Stimulated activated CD8-positive, alpha-beta memory T cell treated with anti-CD3 and anti-CD28 coated beads, Interleukin-4, amount 100 ng/mL, for 1 hour (primary cell): ENCODE results near the gene LIPC.

Experiments
- DNase-seq, 2 donors: peaks; one replicate each; pipeline ENCODE4 v3.0.0-alpha.2; 2020; ENCODE audit warnings: low read depth in 2 of 2, low spot score in 1 of 2

Gene LIPC

DNA sequence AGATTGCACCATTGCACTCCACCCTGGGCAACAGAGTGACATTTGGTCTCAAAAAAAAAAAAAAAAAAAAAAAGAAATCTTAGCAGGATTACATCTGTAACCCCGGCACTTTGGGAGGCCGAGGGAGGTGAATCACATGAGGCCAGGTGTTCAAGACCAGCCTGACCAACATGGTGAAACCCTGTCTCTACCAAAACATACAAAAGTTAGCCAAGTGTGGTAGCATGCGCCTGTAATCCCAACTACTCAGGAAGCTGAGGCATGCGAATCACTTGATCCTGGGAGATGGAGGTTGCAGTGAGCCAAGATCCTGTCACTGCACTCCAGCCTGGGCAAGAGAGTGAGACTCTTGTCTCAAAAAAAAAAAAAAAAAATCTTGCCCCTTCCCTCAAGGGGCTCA, 40.4 kb downstream of the LIPC start:
- DNase-seq: no peak

DNA sequence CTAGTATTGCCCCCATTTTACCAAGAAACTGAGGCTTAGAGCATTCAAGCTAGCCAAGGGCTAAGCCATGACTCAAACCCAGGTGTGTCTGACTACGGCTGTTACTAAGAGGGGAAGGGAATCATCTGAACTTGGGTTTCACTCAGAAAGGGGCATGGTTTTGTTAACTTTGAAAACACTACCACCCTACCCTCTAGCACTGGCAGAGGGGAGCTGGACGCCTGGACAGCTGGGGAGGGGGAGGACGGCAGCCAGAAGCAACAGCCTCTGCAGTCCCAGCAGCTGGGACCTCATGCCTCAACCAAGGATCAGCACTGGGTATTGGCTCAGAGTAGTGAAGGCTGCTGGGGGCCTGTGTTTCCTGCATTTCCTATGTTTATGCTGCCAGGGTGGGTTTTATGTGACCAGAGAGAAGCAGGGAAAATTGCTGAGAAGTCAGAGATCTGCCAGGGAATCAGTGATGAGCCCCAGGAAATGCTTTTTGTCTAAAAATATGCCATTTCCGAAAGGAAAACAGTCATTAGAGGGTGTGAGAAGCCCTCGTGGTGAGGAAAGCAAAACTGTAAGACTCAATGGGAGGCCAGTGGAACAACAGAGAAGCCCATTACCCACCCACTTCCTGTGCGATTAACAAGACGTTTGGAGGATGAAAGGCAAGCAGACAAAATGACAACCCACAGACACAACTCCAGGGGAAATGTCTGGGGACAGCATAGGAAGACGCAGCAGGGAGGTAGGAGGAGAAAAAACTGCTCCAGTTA, 41.2 kb downstream of the LIPC start:
- no peak for DNase-seq

DNA sequence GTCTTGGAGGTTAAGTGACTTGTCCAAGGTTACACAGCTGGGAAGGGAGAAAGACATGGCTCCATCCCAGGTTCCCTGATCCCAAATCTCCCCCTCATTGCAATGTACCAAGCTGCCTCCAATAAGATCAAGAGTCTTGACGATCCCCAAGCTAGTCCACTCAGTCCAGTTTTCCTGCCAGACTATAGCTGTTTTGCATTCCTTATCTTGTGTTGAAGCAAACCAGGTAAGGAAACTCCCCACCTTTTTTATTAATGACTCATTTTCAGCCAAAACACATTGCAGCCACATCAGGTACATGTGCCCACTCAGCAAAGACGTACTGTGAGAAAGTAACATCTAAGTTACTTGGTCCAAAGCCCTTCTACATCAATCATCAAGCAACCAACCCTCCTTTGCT, 41.9 kb downstream of the LIPC start:
- no peak for DNase-seq

DNA sequence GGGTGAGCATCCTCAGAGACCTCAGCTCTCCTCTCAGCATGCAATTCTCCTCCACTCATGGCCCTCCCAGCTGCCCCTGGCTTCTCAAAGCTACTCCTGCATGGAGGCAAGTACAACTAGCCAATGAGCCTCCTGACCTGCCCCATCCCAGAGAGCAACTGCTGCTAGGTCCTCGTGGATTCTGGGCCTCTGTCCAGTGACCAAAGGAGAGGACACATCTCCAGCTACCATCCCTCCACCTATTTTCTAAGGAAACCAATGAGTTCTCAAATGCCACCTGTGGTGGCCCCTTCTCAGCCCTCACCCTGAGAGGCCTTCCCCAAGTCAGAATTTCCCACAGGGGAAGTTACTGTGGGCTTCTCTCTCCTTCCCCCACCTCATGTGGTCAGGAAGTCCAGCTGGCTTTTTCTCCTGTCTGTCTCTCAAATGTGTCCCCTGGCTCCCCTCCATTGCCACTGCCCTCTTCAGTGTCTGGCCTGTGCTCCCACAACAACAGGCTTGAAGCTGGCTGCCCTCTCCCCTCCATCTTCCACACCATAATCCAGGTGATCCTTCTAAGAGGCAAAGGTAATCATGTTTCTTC, 43.0 kb downstream of the LIPC start:
- no peak for DNase-seq

DNA sequence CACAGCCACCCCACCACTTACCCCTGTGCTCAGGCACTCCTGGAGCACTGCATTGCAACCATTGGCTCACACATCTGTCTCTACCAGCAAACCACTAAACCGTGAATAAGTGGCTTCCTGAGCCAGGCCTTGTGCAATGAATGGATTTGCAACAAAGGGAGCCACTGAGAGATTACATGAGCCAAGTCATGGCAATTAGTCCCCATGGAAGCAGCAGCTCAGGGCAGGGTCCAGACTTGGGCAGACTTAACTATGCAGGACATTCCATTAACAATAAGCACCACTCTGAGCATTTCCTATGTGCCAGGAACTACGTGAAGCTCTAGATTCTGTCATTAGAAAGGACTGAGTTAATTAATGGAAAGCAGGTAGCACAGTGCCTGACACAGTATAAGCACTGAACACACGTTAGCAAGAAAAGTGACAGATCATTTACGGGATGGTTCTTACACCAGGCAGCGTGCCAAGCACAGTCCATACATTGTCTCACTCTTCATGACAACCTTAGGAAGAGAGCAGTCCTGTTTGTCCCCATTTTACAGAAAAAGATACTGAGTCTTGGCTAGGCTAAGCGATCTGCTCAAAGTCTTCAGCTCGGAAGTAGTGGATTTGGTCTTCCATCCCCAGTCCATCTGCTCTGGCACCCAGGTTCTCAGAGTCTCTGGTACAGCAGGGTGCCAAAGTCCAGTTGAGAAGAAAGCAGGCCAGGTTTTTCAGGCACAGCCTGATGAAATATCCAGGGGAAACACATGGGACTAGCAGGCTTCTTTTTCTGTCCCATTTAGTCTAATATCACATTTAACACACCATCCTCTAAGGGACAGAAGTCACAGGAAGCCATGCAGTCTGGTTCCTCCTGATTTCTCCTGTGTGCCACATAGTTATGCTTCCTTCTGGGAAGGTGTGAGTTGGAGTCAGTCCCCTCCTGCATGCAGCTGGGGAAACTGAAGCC, 44.1 kb downstream of the LIPC start:
- DNase-seq: no peak

DNA sequence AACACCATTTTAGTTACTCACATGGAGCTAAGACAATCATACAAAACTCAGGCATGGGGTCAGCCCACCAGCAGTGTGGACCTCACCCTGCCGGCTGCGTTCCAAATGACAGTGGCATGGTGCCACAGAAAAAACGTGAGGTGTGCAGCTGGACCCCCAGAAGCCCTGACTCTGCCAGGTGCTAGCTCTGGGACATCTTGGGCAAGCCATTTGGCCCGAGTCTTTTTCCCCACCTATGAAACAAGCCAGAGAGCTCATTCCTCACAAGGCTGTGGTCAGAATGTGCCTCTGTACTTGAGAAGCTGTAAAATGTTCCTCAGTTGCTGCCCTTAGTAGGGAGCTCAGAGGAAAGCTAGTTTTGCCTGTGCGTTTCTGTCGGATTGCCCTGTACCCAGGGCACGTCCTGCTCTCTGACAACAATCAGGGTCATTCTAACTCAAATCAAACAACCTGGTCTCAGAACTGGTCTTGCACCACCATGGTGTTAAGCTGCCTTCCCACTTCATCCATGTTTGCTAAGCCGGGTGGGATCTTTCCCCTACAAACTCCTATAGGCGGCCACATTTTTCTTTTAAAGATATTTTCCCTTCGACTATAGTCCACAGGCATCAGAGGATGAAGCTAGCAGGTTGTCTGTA, 44.9 kb downstream of the LIPC start:
- DNase-seq: no peak

DNA sequence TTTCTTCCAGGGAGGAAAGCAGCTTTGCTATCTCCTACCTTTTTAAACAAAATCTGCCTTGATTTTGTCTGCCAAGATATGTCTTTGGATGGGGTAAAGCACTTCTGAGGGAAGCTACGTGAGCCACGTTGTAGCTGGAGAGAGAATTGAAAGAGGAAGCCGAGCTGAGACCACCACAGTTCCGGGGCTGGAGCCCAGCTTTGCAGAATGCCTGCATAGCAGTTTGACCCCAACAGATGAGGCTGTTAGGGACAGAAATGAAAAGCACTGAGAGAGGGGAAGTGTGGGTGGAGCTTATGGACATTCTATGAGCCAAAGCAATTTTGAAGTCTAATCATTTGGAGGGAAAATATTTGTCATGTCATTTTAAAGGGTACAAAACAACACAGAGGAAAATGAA, 45.4 kb downstream of the LIPC start:
- no peak for DNase-seq

DNA sequence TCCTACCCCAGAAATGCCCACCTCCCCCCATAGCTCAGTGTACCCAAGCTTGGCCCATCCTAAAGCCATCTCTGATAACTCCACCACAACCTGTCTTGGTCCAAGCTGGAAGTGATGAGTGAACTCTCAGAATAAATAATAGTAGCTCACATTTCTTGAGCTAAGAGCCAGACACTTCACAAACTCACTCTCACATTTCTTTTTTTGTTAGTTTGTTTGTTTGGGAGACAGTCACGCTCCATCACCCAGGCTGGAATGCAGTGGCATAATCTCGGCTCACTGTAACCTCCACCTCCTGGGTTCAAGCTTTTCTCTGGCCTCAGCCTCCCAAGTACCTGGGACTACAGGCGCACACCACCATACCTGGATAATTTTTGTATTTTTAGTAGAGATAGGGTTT, 46.2 kb downstream of the LIPC start:
- no peak for DNase-seq

DNA sequence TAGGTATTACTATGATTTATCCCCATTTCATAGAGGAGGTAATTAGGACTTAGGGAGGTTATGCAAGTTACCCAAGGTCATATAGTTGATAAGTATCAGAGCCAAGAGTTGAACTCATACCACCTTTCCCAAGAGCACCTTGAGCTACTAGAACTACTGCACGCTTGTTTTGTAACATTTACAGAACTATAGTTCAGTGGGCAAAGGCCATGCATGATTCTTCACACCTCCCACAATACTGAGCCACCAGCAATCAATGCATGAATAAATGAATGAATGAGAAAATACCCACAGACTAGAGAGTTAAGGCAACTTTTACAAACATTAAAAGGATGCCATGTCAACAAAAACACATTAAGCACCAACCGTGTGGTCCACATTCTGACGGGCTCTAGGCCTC, 46.8 kb downstream of the LIPC start:
- no peak for DNase-seq

DNA sequence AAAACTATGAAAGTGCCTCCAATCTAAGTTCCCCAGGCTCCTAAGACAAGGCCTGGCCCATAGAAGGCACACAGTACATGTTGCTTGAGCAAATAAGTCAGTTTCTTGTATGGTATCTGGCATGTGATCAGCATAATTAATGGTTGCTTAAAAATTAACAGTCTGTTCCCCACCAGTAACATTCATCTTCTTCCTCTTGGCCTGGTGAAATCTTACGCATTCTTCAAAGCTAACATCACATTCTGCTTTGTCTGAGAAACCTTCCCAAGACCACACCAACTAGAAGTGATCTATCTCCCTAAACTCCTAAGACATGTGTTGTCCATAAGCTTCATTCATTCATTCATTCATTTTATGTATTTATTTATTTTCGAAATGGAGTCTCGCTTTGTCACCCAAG, 48.1 kb downstream of the LIPC start:
- no peak for DNase-seq

DNA sequence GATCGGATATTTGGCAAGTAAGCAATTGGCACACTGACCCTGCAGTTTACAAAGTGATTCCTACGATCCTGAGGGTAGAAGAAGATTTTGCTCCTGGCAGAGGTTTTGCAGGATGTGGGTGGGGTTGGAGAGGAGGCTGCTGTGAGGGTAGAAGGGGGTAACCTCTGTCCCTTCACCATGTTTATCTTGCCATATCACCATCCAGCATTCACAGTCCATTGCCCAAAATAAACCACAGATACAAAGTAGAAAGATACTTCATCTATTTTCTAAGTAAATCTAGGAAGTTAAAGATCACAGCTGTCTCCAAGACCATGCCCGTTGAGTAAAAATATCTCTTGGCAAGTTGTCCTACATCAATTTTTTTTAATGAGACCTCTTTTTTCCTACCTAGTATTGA, 51.6 kb downstream of the LIPC start:
- DNase-seq: no peak

DNA sequence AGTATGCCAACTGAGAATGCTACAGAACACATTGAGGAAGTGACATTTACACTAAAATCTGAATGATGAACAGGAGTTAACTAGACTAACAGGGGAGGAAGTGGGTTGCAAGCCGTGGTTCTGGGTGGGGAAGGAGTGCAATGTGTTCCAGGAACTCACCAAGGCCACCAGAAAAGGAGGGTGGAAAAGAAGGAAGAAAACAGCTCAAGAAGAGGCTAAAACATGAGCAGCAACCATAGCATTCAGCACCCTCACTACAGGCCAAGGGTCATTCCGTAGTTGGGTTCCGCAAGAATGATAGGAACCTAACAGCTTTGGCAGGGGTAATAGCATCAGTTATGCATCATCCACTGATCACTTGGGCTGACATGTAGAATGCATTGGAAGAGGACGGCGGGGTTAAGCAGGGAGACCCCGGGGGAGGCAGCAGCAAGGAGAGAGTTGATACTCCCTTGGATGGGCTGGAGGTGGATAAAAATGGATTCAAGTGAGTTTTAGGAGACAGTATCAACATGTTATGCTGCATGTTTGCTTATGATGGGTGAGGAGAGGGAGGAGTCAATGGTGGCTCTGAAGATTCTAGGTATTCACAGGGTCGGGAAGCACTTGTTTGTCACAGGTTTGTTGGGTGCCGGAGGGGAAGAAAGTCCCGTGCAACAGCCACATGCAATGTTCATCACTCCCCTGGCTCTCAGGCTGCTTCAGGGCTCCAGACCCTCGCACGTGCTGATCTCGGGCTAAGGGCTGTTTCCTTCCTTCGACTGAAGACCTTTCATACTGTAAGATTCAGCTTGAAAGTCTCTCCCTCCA, 53.2 kb downstream of the LIPC start:
- DNase-seq: no peak

DNA sequence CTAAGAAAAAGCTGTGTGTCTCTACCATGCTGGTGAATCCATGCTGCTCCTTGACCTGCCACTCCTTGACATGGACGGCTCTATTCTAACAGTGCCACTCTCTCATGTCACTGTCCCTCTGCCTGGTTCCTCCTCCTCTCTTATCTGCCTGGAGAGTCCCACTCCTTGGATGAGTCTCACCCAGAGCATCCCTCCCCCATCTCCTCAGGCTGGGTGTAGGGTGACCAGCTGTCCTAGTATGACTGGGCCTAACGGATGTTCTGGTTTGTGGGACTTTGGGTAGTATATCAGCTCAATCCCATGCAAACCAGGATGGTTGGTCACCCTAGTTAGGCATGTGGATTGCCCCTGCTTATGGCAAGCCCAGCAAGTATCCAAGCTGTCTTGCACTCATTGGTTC, 54.3 kb downstream of the LIPC start:
- no peak for DNase-seq

DNA sequence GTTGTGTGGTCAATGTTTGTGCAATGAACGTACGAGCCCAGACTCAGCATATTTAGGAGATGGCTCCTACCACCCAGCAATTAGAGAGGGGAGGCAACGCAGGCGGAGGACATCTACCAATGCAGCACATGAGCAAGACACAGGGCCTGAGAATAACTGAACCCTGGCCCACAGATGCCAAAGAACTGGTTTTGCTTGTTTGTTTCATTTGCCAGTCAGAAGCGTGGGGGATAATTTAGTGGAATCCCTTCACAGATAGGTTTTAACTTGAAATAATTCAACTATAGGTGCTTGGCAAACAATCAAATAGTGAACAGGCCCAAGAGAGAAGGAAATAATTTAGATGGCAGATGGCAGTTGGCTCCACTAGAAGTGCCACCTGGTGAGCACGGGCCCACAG, 54.8 kb downstream of the LIPC start:
- DNase-seq: no peak

DNA sequence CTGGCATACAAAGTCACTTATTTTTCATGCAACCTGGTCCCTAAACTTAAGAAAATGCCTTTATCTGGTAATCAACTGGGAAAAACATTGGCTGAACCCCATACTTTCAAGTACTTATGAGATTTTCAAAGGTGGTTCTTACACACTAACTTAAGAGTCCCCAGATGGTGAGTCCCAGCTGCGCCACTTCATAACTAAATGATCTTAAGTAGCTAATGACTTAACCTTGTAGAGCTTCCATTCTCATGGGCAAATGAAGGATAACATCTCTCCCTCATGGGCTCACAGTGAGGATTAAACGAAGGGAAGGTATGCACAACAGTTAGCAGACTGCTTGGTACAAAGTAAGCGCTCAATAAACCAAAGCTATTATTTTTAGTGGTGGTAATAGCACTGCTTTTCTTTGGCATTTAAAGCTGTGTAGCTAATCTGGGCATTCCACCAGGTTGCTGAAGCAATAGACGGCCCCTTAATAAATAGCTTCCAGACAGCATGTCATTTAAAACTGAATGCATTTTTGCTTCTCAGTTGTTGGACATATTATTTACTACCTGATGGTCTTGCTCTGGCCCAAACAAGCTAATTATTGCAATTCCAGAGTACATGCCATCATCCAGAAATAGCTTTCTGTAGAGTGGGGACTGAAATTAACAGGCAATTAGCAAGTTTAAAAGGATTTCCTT, 55.4 kb downstream of the LIPC start:
- DNase-seq: no peak

DNA sequence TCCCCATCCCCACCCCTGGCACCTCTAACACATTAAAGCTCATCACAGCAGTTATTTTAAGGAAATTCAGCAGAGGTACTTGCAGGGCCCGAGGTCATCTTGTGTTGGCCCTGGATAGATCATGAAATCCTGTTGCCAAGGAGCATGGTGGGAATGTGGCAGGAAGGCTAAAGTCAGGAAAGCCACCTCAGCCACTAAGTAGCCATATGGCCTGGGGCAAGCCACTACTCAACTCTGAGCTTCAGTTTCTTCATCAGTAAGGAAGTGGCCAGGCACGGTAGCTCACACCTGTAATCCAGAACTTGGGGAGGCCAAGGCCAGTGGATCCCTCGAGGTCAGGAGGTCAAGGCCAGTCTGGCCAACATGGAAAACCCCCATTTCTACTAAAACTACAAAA, 55.9 kb downstream of the LIPC start:
- no peak for DNase-seq

DNA sequence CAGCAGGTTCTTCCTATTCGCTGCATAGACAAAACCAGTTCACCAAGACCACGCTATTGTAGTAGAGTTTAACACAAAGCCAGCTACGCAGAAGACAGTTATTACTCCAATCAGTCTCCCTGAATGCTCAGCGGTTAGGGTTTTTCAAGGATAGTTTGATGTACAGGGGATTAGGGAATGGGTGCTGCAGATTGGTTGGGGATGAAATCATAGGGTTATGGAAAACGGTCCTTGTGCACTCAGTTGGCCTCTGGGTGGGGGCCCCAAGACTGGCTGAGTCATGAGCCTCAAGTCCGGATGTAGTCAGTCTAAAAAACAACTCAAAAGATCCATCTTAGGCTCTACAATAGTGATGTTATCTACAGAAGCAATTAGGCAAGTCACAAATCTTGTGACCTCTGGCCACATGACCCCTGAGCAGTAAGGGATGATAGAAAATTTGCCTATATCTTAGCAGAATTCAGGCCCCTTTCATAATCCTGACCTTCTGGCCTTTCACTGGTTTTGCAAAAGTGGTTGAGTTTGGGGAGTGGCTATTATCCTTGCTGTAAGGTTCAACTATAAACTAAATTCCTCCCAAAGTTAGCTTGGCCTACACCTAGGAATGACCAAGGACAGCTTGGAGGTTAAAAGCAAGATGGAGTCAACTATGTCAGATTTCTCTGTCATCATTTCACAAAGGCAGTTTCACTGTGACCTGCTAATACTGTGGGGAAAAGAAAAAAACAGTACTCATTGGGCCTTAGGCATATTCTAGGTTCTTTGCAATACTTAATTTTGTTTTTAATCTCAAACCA, 57.7 kb downstream of the LIPC start:
- DNase-seq: no peak

DNA sequence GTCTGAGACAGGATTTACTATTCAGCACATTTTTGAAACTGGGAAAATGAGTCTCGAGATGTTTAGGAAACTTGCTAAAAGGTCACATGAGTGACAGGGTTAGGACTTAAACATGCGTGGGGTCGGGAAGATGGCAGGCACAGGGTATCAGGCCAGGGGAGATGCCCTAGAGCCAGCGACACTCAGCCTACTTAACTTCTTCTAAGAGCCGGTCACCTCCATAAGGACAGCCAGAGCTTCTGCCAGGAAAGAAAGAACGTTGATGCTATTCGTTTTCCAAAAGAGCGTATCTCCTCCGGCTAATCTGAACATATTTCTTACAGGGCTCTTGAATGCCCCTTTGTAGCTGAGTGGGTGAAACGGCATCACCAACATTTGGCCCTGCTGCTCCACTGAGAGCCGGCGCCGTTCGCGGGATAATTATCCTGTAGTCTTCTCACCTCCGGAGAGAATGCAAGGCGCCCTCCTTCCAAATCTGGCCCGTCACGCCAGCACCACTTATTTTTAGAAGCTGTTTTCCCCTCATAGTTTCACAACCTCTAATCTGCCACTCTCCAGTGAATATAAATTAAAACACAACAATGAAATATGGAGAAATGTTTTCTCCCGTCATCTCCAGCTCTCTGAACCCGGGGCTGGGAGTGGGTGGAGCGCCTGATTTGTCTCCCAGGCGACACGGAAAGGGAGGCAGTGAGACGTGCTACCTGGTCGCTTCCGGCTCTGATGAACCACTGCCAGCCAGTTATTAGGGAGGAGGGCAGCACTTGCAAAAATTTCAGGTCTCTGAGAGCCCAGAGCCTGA, 58.5 kb downstream of the LIPC start:
- DNase-seq: no peak
